ENCODE results near the gene OR1I1.

Gene OR1I1

GRCh38 chr19:15120135-15121026 lies 38.4 kb downstream of the OR1I1 start:
- DNase-seq, result no peak

GRCh38 chr19:15122331-15123030 lies 40.5 kb downstream of the OR1I1 start:
- no peak for DNase-seq

GRCh38 chr19:15123031-15123890 lies 41.2 kb downstream of the OR1I1 start:
- no peak for DNase-seq

DNA sequence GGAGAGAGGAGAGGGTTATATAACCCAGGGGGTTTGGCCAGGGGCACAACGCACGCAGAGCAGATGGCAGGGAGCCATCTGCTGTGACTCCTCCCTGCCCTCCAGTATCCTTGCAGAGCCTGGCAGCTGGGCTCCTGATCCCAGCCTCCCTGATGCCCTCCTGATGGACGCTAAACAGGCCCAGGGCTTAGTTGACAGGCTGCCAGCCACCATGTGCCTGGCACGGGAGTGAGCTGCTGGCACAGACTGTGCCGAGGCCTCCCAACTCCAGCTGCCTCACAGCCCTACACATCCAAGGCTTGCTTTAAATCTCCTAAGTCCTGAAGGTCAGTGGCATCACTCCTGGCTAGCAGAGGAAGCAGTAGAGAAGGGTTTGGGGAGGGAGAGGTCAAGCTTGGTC lies 41.9 kb downstream of the OR1I1 start:
- DNase-seq, result no peak

GRCh38 chr19:15124572-15125231 lies 42.7 kb downstream of the OR1I1 start:
- no peak for DNase-seq

GRCh38 chr19:15125232-15126067 lies 43.4 kb downstream of the OR1I1 start:
- peak; percentile 97 to 98 for DNase-seq

GRCh38 chr19:15126131-15126910 lies 44.3 kb downstream of the OR1I1 start:
- no peak for DNase-seq

DNA sequence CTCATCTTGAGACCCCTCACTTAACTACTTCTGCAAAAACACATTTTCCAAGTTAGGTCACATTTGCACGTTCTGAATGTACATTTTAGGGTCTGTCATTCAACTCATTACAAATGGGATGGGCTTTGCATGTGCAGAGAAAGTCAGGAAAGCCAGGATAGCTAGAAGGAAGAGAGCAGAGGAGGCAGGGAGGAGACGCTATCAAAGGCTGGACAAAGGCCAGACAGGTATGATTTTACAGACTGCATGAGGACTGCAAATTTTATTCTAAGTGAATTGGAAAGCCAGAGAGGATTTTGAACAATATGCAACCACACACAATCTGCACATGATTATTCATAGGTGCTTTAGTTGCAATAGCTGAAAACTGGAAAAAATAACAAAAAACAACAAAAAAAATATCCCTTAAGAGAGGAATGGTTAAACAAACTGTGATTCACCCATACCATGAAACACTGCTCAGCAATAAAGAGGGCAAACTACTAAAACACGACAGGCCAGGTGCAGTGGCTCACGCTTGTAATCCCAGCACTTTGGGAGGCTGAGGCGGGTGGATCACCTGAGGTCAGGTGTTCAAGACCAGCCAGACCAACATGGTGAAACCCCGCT lies 46.3 kb downstream of the OR1I1 start:
- no peak for DNase-seq

DNA sequence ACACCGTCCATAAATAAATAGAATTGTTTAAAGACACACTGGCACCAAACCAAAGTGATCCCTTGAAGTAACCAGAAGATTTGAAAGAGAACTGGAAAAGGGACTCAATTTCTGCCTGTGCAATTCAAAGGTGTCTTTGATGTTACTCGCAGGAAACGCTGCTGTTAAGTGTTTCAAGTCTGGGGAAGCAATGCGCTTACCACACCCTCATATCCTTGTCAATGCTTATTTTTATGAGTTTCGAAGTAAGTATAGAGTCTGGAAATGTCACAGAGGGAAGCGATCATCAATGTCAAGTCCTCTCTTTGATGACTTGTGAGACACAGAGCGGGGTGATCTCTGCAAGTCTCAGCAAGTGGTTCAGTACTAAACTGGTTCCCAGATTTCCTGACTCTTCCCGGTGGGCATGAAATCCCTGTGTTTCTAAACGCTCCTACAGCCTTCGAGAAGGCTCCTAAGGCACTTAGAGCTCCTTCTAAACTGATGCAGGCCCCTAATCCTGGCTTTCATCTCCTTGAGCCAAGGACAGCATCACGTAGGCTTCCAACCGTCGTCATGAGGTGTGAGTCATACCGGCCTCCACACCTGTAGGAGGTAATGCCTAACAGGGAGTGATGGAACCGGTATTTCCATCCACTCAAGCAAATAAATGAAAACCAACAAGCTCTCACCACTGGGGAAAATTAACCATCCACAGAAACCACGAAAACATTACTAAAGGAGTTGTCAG lies 48.0 kb downstream of the OR1I1 start:
- peak in 1 of 2 donors; percentile 13 for DNase-seq

DNA sequence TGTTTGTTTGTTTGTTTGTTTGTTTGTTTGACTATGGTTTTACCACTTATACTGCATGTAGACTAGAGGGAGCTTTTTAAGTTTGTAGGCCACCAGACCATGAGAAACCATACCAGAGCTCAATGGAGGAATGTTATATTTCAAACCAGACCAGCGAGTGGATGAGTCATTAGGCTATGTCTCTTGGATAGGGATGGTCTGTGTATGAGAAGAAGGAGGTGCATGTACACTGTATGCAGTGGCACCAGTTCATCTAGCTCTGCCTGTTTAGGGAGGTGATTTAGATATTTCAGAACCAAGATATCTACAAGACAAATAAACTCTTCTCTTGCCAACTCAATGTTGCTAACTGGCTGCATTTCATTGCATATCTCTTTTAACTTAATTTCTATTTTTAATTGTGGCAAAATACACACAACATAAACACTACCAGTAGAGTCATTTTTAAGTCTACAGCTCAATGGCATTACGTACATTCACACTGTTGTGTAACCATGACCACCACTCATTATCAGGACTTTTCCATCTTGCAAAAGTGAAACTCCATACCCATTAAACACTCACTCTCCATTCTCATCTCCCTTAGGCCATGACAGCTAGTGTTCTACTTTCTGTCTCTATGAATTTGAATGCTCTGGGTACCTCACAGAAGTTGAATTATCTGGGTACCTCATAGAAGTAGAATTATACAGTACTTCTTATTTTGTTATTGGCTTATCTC lies 54.4 kb downstream of the OR1I1 start:
- no peak for DNase-seq

- no peak for DNase-seq
These were observed 55.8 kb downstream of the OR1I1 start for GRCh38 chr19:15137777-15138176.

GRCh38 chr19:15138427-15138826 lies 56.4 kb downstream of the OR1I1 start:
- DNase-seq, result no peak

GRCh38 chr19:15141143-15141542 lies 59.1 kb downstream of the OR1I1 start:
- no peak for DNase-seq

DNA sequence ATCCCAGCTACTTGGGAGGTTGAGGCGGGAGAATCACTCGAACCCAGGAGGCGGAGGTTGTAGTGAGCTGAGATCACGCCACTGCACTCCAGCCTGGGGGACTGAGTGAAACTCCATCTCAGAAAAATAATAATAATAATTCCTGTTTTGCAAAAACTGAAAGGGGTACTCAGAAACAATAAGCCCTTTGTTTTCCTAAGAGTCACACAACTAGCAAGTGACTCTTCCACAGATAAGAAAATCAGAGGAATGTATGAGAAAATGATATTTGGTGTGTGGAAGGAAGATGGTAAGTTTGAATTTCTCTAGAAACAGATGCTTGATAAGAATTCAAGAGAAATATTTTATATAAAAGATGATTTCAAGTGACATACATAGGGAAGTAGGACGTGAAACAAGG lies 60.3 kb downstream of the OR1I1 start:
- DNase-seq, result no peak
